ENCODE measurements around the gene MBOAT2.
A peak's percentile ranks its signal among the peaks of the same experiment; 100 is the strongest.
"Not testable (repeated sequence)": the region's sequence is repeated elsewhere in the genome, so short reads cannot be mapped to it uniquely, and the experiment has no call there.

MBOAT2 gene, protein sequence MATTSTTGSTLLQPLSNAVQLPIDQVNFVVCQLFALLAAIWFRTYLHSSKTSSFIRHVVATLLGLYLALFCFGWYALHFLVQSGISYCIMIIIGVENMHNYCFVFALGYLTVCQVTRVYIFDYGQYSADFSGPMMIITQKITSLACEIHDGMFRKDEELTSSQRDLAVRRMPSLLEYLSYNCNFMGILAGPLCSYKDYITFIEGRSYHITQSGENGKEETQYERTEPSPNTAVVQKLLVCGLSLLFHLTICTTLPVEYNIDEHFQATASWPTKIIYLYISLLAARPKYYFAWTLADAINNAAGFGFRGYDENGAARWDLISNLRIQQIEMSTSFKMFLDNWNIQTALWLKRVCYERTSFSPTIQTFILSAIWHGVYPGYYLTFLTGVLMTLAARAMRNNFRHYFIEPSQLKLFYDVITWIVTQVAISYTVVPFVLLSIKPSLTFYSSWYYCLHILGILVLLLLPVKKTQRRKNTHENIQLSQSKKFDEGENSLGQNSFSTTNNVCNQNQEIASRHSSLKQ

DNA sequence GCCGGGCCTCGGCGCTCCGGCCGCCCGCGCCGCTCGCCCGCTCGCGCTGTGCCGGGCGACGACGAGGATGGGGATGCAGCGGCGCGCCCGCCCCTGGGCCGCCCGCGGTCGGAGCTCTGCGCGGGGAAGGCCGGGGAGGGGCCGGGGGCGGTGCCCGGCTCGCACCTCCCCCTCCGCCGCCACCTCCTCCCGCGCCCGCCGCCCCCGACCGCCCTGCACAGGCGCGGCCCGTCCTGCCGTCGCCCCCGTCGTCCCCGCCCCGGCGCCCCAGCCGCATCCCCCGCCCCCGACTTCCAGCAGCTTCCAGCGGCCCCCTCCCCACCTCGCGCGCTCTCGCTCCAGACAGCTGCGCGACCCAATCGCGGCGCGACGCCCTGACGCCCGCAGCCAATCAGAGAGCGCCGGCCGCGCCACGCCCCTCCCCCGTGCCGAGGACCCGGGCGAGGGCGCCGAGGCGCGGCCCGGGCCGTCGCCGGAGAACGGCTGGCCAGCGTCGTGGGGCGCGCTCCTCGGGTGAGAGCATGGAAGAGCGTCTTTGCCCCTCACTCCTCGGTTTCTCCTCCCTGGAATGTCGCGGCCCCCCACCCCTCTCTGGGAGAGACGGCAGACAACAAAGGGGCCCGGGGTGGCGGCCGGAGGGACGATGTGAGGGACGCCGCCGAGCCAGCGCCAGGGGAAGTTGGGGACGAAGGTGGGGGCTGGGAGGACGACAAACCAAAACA, at the start of gene MBOAT2:
Gene MBOAT2 (minus strand): TSS at position 69 of the 722 bp plus-strand sequence. CDS start 70 bp downstream, outside the sequence.
- DNase-seq: peak; percentile 92

DNA sequence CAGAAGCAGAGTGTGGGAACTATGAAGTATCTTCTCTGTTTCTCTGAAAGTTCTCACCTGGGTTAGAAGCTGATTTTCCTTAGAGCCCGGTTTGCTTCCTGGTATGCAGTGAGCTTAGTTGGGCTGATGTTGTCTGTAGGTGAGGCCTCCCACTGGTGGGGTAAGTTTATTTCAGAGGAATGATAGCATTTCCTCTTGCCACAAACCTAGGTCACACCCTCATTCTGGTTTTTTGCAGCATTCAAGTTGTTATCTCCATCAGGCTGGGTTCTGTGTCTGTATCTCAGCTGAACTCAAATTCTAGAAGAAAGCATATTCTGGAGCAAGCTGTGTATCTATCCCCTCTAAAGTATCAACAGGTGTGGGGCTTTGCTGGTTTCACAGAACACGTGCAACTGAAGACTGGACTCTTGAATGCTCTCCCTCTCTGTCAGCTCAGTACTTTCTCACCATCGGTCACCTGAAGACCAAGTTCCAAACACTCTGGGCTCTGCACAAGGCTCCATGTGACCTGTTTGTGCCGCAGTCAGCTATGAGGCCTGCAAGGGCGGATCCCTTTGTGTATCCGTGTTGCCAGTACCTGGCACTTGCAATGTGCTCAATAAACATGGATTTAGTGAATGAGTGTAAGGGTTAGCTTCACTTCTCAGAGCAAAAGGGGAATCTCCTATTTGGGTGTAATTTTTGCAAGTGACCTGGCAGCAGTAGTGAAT, 49.5 kb upstream of the MBOAT2 start:
- no peak for DNase-seq

DNA sequence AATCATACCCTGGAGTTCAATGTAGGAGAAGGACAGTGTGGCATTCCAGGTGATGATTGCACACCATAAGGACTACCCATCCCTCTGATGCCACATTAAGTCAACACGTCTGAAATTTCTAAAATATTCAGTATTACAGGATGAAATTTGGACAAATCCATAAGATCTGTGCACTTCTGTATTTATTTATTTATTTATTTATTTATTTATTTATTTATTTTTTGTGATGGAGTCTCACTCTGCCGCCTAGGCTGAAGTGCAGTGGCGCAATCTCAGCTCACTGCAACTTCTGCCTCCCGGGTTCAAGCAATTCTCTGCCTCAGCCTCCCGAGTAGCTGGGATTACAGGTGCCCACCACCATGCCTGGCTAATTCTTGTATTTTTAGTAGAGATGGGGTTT, 48.0 kb upstream of the MBOAT2 start:
- DNase-seq: not testable (repeated sequence)

DNA sequence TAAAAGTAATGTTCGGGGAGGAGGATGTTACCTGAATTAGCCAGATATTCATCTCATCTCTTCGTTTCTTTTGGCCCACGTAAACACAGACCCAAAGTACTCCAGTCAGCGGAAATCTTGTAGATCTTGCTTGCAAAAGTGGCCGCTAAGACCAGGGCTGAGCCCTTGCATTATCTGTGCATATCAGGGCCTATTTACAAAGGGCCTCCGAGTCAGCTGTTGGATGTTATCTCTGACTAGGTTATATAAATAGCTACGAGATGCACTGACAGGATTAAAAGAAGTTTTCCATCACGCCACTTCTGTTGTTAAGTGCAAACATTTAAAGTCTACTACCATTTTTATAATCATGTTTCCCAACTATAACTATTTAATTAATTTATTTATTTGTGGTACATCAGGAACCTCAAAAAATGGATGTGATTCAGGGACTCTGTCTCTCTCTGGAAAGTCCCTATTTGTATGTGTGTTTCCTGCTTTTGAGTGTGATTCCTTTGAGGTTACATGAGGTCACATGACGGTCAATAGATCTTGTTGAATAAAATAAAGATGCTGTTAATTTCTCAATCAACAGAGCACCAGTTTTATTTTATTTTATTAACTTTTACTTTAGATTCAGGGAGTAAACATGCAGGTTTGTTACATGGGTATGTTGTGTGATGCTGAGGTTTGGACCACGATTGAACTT, 46.8 kb upstream of the MBOAT2 start:
- no peak for DNase-seq

DNA sequence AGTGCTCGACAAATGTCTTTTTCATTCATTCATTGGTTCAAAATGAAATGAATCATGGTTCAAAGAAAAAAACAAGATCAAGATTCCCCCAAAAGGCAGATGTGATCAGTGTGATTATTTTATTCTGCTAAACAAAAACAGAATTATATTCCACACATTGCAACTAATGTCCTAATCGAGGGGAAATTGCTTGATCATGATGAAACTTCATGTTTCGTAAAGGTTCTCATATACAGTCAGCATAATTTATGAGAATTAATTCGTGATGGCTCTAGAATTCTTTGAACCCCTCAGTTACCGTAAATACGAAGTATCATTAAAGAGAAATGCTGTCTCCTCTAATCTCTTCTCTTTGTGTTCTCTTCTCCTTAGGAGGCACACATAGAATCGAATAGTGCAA, 42.1 kb upstream of the MBOAT2 start:
- no peak for DNase-seq

DNA sequence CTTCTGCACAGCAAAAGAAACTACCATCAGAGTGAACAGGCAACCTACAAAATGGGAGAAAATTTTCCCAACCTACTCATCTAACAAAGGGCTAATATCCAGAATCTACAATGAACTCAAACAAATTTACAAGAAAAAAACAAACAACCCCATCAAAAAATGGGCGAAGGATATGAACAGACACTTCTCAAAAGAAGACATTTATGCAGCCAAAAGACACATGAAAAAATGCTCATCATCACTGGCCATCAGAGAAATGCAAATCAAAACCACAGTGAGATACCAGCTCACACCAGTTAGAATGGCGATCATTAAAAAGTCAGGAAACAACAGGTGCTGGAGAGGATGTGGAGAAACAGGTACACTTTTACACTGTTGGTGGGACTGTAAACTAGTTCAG, 40.0 kb upstream of the MBOAT2 start:
- DNase-seq: not testable (repeated sequence)

DNA sequence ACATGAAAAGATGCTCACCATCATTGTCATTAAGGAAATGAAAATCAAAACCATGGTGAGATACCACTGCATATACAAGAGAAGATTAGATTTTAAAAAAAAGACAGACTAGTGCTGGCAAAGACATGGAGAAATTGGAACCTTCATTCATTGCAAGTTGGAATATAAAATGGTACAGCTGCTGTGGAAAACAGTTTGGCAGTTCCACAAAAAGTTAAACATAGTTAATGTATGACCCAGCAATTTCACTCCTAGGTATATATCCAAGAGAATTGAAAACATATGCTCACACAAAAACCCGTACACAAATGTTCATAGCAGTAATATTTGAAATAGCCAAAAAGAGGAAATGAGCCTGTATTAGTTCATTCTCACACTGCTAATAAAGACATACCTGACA, 33.7 kb upstream of the MBOAT2 start:
- no peak for DNase-seq

DNA sequence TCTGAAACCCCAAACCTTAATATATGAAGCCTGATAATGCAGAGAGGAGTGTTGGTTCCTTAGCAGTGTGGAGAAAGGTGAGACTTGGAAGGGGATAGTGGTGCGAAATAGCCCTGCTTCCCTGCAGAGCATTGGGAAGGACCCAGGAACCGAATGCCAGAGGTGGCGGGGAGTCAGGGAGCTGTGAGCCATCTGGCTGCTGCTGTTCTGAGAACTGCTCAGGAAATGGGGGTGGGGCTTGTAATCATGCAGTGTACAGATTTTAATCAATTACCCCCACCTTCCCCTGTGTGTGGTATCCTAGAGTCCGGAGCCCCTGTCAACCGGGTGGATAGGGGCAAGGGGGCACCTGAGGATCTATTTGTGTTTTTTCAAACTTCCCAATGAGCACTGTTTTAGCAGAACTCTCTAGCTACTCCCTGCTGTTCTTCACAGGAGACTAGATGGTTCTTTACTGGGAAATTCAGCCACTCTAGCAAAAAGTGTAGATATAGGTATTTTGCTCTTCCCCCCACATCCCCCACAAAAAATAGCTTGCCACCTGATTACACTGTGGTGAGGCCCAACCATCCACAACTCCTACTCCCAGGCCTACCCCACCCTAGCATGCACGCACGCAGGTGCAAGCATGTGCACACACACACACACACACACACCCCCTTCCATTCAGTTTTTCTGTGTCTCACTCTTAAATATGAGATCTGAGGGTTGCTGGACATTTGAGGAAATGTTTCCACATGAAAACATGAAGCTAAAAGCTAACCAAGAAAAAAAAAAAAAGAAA, 30.1 kb upstream of the MBOAT2 start:
- no peak for DNase-seq

DNA sequence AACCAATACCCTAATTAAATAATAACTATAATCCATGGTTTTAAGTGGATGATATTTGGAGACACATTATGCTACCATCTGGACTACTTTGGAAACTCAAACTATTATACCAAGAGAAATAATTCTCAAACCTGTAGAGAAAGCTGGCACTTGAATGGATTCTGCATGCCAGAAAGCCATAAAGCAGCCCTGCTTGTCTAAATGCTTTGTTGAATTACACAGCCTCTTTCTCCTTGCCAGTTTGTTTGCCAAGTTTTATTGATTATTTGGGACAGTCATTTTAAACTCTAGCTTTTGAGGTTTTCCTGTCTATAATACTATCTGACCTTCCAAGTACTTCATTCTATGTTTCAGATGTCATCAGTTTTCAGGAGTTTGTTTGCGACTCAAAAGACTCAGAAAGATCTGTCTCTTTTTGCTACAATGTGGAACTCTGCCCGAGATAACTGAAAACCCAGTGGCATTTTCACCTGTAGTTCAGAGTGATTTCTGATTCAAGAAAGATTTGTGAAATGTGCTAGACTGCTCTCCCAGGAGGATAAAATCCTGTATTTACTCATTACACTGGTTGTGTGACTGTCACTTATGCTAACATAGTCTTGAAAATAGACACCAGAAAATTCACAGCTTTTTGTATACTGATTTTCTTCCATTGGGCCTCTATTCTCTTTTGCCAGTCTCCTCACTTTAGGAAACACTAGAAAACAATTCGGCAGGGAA, 29.2 kb upstream of the MBOAT2 start:
- no peak for DNase-seq

DNA sequence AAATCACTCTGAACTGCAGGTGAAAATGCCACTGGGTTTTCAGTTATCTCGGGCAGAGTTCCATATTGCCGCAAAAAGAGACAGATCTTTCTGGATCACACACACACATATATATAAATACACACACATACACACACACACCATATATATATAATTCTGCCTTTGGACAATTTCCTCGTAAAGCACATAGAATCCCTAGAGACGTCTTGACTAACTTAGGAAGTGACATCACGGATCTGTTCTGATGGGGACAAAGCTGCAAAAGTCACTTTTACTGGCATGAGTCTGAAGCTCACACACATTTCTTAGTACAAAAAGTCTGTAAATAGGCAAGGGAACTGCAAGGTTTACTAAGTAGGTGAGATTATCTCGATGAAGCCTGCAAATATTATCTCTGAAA, 28.6 kb upstream of the MBOAT2 start:
- no peak for DNase-seq

DNA sequence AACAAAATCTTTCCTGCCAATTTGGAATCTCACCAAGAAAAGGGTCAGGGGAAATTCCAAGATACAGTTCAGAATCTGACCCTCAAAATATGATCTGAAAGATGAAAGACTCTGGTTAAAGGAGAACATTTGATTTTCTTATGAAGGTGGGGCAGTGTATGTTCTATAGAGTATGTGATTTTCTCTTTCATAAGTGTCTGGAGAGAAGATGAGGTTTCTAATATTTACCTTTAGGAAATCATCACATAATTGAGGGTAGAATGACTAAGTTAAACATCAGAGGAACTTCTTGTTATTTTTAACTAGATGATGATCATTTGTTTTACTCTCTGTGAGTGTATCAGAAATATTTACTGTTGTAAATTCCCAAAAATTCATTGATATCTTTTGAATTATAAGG, 27.8 kb upstream of the MBOAT2 start:
- no peak for DNase-seq

DNA sequence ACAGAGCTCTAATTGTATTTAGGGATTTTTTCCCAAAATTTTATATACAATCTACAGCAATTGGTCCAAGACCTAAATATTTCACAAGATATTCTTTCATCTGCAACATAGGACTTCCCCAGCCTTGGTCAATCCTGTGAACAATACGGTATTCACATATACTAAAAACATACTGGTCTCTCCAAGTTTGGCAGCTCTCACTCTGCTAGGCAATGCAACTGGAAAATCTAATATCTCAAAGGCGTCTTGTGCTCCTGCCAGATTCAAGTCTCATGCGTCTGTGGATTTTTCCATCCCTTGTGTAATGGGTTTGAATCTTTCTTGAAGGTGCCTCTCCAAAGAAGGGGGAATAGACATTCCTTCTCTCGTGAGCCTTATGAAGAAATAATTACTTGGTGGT, 27.4 kb upstream of the MBOAT2 start:
- no peak for DNase-seq

DNA sequence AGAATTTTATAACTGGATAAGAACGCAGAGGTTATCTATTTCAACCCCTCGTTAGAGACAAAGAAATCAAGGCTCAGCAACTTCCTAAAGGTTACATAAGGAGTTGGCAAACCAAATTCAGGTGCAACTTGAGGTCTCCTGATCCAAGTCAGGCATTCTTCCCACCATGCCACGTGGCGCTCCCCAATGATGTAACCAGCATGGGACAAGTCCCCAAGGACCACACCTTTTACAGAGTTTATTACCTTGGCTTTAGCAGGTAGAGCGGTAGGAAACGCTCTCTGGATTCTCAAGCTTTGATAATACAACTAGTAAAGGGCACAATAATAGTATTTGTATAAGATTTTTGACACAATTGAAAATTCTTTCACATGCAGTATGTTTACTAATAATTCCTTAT, 26.7 kb upstream of the MBOAT2 start:
- DNase-seq: no peak

DNA sequence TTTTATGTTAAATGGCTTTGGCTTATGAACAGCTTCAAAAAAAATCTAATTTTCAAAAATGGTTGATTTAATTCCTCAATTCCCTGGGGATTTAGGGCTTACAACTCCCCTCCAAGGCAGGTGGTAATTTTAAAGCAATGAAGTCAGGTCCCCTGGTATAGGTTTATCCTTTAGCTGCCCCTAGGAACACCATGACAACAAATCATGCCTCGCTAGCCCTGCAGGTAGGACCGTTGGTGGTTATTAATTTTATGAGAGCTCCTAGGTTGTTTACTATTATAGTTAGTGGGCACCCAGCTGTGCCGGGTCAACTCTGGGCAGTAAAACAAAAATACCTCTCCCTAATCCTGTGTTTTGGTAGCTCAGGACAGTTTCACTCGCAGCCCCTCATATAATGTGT, 26.2 kb upstream of the MBOAT2 start:
- DNase-seq: peak; percentile 7

DNA sequence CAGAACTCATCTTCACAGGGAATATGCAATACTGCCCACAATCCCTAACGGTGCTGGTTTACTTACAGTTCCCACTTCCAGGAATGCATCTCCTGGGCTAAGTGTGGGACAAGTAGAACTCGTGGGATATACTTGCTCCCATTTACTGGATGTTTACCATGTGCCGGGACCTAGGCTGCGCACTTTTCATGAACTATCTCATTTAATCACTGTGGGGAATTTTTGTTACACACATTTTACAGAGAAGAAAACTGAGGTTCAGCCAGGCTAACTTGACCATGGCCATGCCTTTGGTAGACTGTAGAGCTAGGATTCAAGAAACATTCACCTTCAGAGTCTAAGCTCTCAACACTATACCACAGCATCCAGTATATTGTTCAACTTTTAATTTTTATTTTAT, 24.4 kb upstream of the MBOAT2 start:
- no peak for DNase-seq

DNA sequence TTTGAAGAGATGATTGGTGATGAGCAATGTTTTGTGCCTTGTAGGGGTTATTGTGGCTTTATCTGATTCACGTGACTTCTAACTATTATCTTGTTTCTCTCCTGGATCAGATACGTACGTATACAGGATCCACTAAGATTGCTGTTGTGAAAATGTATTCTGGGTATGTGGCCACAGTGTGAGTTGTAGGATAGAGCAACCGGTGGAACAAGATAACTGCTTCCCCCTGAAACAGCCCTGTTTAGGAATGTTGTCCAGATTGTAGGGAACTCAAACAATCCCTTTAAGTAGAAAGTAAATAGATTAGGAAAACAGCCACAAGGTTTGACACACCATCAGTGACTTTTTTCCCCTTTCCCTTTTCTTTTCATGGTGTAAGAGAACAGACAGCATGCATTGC, 22.3 kb upstream of the MBOAT2 start:
- DNase-seq: no peak

DNA sequence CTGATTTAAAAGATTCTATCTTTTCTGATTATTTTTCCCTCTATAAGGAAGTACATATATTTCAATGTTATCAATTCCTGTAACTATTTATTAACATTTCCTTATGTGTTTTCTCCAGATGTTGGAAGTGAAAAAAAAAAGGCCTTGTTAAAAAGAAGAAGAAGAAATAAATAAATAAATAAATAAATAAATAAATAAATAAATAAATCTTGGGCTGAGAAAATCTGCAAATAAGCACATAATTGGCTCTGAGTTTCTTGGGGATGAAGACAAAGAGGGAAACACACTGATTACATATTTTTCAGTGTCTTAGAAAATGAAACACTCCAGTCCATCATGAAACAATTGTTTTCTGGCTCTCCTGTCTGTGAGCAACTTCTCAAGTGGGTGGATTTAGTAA, 21.1 kb upstream of the MBOAT2 start:
- DNase-seq: no peak

DNA sequence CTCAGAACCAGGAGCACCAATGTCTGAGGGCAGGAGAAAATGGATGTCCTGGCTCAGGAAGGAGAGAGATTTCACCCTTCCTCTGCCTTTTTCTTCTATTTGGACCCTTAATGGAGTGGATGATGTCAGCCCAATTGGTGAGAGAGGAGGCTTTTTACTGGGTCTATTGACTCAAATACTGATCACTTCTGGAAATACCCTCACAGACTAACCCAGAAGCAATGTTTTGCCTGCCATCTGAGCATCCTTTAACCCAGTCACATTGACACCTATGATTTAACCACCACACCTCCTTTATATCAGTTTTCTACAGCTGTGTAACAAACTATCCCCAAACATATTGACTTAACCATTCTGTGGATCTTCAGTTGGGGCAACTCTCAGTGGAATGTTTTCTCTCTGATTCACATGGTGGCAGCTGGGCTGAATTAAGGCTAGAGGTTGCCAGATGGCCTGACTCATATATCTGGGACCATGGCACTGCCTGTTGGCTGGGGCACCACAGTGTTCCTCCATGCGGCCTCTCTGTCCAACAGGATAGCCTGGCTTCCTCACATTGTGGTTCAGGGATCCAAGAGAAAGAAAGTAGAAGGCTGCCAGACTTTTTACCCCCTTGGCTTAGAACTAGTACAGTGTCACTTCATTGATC, 18.2 kb upstream of the MBOAT2 start:
- DNase-seq: no peak

DNA sequence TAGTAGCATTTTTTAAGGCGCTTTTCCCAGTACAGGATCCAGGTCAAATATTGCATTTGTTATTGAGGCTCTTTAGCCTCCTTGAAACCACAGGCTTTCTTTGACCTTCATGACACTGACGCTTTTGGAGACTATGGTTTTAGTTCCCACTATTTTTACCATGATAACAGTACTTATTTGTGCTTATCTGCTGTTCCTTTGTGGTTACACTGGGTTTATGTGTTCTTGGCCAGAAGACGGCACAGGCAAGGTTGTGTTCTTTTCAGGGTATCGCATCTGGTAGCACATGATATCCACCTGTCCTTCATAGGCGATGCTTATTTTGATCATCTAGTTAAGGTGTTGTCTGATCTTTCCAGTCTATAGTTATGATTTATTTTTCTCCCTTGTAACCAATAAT, 16.8 kb upstream of the MBOAT2 start:
- no peak for DNase-seq

DNA sequence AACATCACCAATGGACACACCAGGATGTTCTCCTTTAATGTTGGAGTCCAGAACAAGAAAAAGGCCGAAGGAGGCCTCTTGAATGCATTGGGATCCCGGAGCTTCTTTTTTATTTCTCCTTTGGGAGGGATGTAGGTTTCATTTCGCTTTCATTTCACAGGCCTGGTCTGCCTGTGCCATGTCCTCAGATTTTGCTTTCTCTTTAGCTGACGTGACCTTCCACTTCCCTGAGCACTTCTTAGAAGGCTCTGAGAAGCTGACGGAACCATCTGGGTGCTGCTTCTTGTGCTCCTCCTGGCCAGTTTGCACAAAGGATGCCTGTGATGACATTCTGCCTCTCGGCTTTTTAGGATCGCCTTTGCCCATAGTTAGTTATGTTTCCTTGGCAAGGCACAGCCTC, 15.1 kb upstream of the MBOAT2 start:
- no peak for DNase-seq

DNA sequence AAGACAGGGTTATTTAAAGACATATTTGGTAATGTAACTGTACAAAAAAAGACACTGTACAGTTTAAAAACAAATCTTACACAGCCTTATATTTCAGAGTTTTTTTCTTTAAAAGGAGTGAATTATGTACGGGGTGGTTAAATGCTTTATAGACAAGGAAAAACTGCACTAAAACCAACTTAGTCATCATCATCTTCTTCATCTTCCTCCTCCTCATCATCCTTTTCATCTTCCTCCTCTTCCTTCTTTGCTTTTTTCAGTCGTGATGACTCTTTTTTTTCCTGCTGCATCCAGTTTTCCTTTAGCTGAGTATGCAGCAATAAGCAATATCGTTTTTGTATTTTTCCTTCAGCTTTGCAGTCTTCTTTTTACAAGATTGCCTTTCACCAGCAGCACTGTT, 14.6 kb upstream of the MBOAT2 start:
- DNase-seq: no peak

Data from NCI-H1436 (cell line).